GM23338 (cell line): Measurements from ENCODE around the gene TNRC18. TPM values are rescaled to one million over a fixed set of nuclear protein-coding genes. Genes with fewer than 3 reads are reported as not detected.

Experiments
- ATAC-seq: fragments of 200-7000 bp; cut with Tn5 transposase; 3 replicates; pipeline ENCODE4 v1.9.1; 2020
- DNase-seq: peaks from one replicate; pipeline ENCODE4 v3.0.0-alpha.2; 2015; ENCODE audit warnings: low spot score
- H2AFZ ChIP-seq: fragments of 200-600 bp; sonication (generic); 2 replicates; pipeline ENCODE4 v1.8.0; 2016; ENCODE audit warnings: antibody characterized with exemption, mild to moderate bottlenecking, moderate library complexity
- H3F3A ChIP-seq: fragments of 200-600 bp; sonication (generic); replicated peaks from 2 replicates; pipeline ENCODE4 v1.8.0; 2017; ENCODE audit warnings: antibody characterized with exemption, mixed run types, low read depth
- H3K27ac ChIP-seq: fragments of 200-600 bp; sonication (generic); 2 replicates; pipeline ENCODE4 v1.6.1; 2016; ENCODE audit warnings: low read depth
- H3K27me3 ChIP-seq: fragments of 200-600 bp; sonication (generic); 2 replicates; pipeline ENCODE4 v1.8.0; 2016; ENCODE audit warnings: mild to moderate bottlenecking, mixed run types, moderate library complexity; ENCODE audit not compliant: insufficient read depth
- H3K36me3 ChIP-seq: fragments of 200-600 bp; sonication (generic); 2 replicates; pipeline ENCODE4 v1.8.0; 2016; ENCODE audit warnings: mild to moderate bottlenecking; ENCODE audit not compliant: insufficient read depth
- H3K4me1 ChIP-seq: fragments of 200-600 bp; sonication (generic); 2 replicates; pipeline ENCODE4 v1.8.0; 2016; ENCODE audit warnings: mild to moderate bottlenecking, moderate library complexity; ENCODE audit not compliant: insufficient read depth
- H3K4me2 ChIP-seq: fragments of 200-600 bp; sonication (generic); 2 replicates; pipeline ENCODE4 v1.7.1; 2017; ENCODE audit warnings: mixed run types
- H3K4me3 ChIP-seq: fragments of 200-600 bp; sonication (generic); 2 replicates; pipeline ENCODE4 v1.6.1; 2016; ENCODE audit warnings: mixed run types
- H3K79me2 ChIP-seq: fragments of 200-600 bp; sonication (generic); replicated peaks from 2 replicates; pipeline ENCODE4 v1.8.0; 2017; ENCODE audit warnings: mild to moderate bottlenecking; ENCODE audit not compliant: insufficient read depth
- H3K9me2 ChIP-seq: fragments of 200-600 bp; sonication (generic); 2 replicates; pipeline ENCODE4 v1.8.0; 2017; ENCODE audit not compliant: insufficient read depth
- H4K20me1 ChIP-seq: fragments of 200-600 bp; sonication (generic); replicated peaks from 2 replicates; pipeline ENCODE4 v1.8.0; 2017; ENCODE audit warnings: mild to moderate bottlenecking; ENCODE audit not compliant: insufficient read depth
- H3K27ac Mint-ChIP-seq: 2 replicates; pipeline ENCODE4 v1.8.0; 2020; ENCODE audit warnings: inconsistent platforms, mild to moderate bottlenecking, moderate library complexity, mixed read lengths
- H3K27me3 Mint-ChIP-seq: 3 replicates; pipeline ENCODE4 v1.8.0; 2022; ENCODE audit warnings: low read depth, mild to moderate bottlenecking, moderate library complexity, mixed read lengths, inconsistent platforms; ENCODE audit not compliant: insufficient read depth, poor library complexity
- H3K36me3 Mint-ChIP-seq: 3 replicates; pipeline ENCODE4 v1.8.0; 2021; ENCODE audit warnings: low read depth, mild to moderate bottlenecking, inconsistent platforms, moderate library complexity, mixed read lengths
- H3K4me1 Mint-ChIP-seq: 3 replicates; pipeline ENCODE4 v1.8.0; 2020; ENCODE audit warnings: mild to moderate bottlenecking, inconsistent platforms, mixed read lengths
- H3K4me3 Mint-ChIP-seq: 3 replicates; pipeline ENCODE4 v1.8.0; 2021; ENCODE audit warnings: moderate library complexity, mild to moderate bottlenecking, inconsistent platforms, mixed read lengths
- H3K9me3 Mint-ChIP-seq: 3 replicates; pipeline ENCODE4 v1.8.0; 2020; ENCODE audit warnings: moderate library complexity, mild to moderate bottlenecking, inconsistent platforms, mixed read lengths
- CREB1 ChIP-seq: fragments of 250-450 bp; sonication (Bioruptor Pico); IDR thresholded peaks from 2 replicates; pipeline ENCODE4 v1.5.0; 2020; ENCODE audit warnings: low read depth, mild to moderate bottlenecking, moderate library complexity
- EZH2 ChIP-seq: fragments of 200-600 bp; sonication (generic); IDR thresholded peaks from one replicate; pipeline ENCODE4 v1.8.0; 2017; ENCODE audit warnings: antibody characterized with exemption, mild to moderate bottlenecking, low read depth; ENCODE audit not compliant: unreplicated experiment
- EZH2phosphoT487 ChIP-seq: fragments of 200-600 bp; sonication (generic); IDR thresholded peaks from one replicate; pipeline ENCODE4 v1.8.1; 2018; ENCODE audit warnings: antibody characterized with exemption; ENCODE audit not compliant: unreplicated experiment
- JUNB ChIP-seq: IDR thresholded peaks from one replicate; pipeline ENCODE4 v1.6.1; 2016; ENCODE audit warnings: antibody characterized with exemption; ENCODE audit not compliant: unreplicated experiment
- NANOG ChIP-seq: IDR thresholded peaks from 2 replicates; pipeline ENCODE4 v1.6.1; 2016; ENCODE audit warnings: antibody characterized with exemption, borderline replicate concordance
- POLR2AphosphoS5 ChIP-seq: IDR thresholded peaks from 2 replicates; pipeline ENCODE4 v1.6.1; 2016; ENCODE audit warnings: antibody characterized with exemption, low read depth
- STAT1 ChIP-seq: IDR thresholded peaks from one replicate; pipeline ENCODE4 v1.6.1; 2016; ENCODE audit warnings: antibody characterized with exemption; ENCODE audit not compliant: unreplicated experiment
- ZNF114 ChIP-seq: fragments of 250-450 bp; sonication (Bioruptor Pico); IDR thresholded peaks from 2 replicates; pipeline ENCODE4 v1.5.0; 2020; ENCODE audit warnings: mild to moderate bottlenecking, moderate library complexity
- ZNF331 ChIP-seq: fragments of 250-450 bp; sonication (Bioruptor Pico); IDR thresholded peaks from 2 replicates; pipeline ENCODE4 v1.5.0; 2020; ENCODE audit warnings: low read depth, mild to moderate bottlenecking, moderate library complexity
- polyA plus RNA-seq: library from polyadenylated mRNA; unstranded; fragments of >200 nt; fragmentation: Nextera tagmentation; extraction: Ambion mirVana; gene quantifications from 2 replicates; pipeline ENCODE4 v1.2.1, GENCODE V29; 2016
- total RNA-seq: library from RNA; depleted of rRNA; stranded (reverse); fragments of >200 nt; shearing (Covaris generic); gene quantifications from 2 replicates; pipeline ENCODE4 v1.2.3, GENCODE V29; 2014
- TF ChIP-seq, protein P1 (sequence below): IDR thresholded peaks from 2 replicates; pipeline ENCODE4 v1.6.1; 2016; ENCODE audit warnings: antibody characterized with exemption
- TF ChIP-seq, protein P2 (sequence below), 2 experiments: fragments of 200-600 bp in 1 of 2; sonication (generic) in 1 of 2; conservative IDR thresholded peaks; 2 replicates each; pipeline versions ENCODE4 v1.5.1 to v1.6.1; 2016 to 2017; ENCODE audit warnings: antibody characterized with exemption in 2 of 2, low read depth in 2 of 2, mild to moderate bottlenecking in 2 of 2, moderate library complexity in 1 of 2
- TF ChIP-seq, protein P3 (sequence below): fragments of 250-450 bp; sonication (Bioruptor Pico); IDR thresholded peaks from 2 replicates; pipeline ENCODE4 v1.5.0; 2020; ENCODE audit warnings: mild to moderate bottlenecking, moderate library complexity
- TF ChIP-seq, protein P4 (sequence below): IDR thresholded peaks from one replicate; pipeline ENCODE4 v1.6.1; 2018; ENCODE audit warnings: antibody characterized with exemption; ENCODE audit not compliant: unreplicated experiment

The TNRC18 gene
- total and polyA plus RNA-seq, 2 experiments from 2014 or later = 2.1 to 17.5 TPM

DNA sequence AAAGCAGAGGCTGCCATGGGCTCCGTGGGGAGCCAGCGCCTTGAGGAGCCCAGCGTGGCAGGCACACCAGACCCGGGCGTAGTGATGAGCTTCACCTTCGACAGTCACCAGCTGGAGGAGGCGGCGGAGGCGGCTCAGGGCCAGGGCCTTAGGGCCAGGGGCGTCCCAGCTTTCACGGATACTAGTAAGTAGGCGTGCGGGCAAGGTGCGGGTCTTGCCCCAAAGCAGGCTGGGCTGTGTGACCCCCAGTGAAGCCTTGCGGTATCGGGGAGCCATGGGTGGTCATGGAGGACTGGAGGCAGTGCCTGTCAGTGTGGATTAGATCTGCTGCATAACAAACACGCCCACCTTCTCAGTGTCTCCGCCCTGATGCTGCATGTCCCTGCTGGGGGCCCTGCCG, 135.8 kb downstream of the TNRC18 start:
- Mint-ChIP-seq H3K27ac (no peak overlapping the region), H3K27me3 (peaks cover 9% of the 10 kb centered on the region), H3K4me1 (no peaks in the 10 kb centered on the region), H3K9me3 (no peaks in the 10 kb centered on the region; the same call in 2 of the 3 replicates), H3K36me3 (no peaks in the 10 kb centered on the region), H3K4me3 (no peak overlapping the region)
- DNase-seq = no peak
- H3K27me3 ChIP-seq = peaks cover 15% of the 10 kb centered on the region
- H3K4me3 ChIP-seq = no peak overlapping the region
- H2AFZ ChIP-seq = no peak overlapping the region
- no peaks in the 10 kb centered on the region for H3K4me1 ChIP-seq
- TF ChIP-seq JUNB = no peak
- no peak for TF ChIP-seq CREB1
- TF ChIP-seq, protein P1, sequence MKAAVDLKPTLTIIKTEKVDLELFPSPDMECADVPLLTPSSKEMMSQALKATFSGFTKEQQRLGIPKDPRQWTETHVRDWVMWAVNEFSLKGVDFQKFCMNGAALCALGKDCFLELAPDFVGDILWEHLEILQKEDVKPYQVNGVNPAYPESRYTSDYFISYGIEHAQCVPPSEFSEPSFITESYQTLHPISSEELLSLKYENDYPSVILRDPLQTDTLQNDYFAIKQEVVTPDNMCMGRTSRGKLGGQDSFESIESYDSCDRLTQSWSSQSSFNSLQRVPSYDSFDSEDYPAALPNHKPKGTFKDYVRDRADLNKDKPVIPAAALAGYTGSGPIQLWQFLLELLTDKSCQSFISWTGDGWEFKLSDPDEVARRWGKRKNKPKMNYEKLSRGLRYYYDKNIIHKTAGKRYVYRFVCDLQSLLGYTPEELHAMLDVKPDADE = no peak
- TF ChIP-seq, protein P2, sequence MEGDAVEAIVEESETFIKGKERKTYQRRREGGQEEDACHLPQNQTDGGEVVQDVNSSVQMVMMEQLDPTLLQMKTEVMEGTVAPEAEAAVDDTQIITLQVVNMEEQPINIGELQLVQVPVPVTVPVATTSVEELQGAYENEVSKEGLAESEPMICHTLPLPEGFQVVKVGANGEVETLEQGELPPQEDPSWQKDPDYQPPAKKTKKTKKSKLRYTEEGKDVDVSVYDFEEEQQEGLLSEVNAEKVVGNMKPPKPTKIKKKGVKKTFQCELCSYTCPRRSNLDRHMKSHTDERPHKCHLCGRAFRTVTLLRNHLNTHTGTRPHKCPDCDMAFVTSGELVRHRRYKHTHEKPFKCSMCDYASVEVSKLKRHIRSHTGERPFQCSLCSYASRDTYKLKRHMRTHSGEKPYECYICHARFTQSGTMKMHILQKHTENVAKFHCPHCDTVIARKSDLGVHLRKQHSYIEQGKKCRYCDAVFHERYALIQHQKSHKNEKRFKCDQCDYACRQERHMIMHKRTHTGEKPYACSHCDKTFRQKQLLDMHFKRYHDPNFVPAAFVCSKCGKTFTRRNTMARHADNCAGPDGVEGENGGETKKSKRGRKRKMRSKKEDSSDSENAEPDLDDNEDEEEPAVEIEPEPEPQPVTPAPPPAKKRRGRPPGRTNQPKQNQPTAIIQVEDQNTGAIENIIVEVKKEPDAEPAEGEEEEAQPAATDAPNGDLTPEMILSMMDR (conservative IDR thresholded peaks at IDR 0.05; ENCODE audit: low read depth in 2 of 2) = no peak
- no peak for TF ChIP-seq POLR2AphosphoS5
- no peak for TF ChIP-seq EZH2
- TF ChIP-seq, protein P3, sequence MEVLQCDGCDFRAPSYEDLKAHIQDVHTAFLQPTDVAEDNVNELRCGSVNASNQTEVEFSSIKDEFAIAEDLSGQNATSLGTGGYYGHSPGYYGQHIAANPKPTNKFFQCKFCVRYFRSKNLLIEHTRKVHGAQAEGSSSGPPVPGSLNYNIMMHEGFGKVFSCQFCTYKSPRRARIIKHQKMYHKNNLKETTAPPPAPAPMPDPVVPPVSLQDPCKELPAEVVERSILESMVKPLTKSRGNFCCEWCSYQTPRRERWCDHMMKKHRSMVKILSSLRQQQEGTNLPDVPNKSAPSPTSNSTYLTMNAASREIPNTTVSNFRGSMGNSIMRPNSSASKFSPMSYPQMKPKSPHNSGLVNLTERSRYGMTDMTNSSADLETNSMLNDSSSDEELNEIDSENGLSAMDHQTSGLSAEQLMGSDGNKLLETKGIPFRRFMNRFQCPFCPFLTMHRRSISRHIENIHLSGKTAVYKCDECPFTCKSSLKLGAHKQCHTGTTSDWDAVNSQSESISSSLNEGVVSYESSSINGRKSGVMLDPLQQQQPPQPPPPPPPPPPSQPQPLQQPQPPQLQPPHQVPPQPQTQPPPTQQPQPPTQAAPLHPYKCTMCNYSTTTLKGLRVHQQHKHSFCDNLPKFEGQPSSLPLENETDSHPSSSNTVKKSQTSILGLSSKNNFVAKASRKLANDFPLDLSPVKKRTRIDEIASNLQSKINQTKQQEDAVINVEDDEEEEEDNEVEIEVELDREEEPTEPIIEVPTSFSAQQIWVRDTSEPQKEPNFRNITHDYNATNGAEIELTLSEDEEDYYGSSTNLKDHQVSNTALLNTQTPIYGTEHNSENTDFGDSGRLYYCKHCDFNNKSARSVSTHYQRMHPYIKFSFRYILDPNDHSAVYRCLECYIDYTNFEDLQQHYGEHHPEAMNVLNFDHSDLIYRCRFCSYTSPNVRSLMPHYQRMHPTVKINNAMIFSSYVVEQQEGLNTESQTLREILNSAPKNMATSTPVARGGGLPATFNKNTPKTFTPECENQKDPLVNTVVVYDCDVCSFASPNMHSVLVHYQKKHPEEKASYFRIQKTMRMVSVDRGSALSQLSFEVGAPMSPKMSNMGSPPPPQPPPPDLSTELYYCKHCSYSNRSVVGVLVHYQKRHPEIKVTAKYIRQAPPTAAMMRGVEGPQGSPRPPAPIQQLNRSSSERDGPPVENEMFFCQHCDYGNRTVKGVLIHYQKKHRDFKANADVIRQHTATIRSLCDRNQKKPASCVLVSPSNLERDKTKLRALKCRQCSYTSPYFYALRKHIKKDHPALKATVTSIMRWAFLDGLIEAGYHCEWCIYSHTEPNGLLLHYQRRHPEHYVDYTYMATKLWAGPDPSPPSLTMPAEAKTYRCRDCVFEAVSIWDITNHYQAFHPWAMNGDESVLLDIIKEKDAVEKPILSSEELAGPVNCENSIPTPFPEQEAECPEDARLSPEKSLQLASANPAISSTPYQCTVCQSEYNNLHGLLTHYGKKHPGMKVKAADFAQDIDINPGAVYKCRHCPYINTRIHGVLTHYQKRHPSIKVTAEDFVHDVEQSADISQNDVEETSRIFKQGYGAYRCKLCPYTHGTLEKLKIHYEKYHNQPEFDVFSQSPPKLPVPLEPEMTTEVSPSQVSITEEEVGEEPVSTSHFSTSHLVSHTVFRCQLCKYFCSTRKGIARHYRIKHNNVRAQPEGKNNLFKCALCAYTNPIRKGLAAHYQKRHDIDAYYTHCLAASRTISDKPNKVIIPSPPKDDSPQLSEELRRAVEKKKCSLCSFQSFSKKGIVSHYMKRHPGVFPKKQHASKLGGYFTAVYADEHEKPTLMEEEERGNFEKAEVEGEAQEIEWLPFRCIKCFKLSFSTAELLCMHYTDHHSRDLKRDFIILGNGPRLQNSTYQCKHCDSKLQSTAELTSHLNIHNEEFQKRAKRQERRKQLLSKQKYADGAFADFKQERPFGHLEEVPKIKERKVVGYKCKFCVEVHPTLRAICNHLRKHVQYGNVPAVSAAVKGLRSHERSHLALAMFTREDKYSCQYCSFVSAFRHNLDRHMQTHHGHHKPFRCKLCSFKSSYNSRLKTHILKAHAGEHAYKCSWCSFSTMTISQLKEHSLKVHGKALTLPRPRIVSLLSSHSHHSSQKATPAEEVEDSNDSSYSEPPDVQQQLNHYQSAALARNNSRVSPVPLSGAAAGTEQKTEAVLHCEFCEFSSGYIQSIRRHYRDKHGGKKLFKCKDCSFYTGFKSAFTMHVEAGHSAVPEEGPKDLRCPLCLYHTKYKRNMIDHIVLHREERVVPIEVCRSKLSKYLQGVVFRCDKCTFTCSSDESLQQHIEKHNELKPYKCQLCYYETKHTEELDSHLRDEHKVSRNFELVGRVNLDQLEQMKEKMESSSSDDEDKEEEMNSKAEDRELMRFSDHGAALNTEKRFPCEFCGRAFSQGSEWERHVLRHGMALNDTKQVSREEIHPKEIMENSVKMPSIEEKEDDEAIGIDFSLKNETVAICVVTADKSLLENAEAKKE (CRISPR knock-in tag) = no peak
- no peak for TF ChIP-seq ZNF114 (CRISPR knock-in tag)
- no peak for TF ChIP-seq ZNF331
- TF ChIP-seq, protein P4, sequence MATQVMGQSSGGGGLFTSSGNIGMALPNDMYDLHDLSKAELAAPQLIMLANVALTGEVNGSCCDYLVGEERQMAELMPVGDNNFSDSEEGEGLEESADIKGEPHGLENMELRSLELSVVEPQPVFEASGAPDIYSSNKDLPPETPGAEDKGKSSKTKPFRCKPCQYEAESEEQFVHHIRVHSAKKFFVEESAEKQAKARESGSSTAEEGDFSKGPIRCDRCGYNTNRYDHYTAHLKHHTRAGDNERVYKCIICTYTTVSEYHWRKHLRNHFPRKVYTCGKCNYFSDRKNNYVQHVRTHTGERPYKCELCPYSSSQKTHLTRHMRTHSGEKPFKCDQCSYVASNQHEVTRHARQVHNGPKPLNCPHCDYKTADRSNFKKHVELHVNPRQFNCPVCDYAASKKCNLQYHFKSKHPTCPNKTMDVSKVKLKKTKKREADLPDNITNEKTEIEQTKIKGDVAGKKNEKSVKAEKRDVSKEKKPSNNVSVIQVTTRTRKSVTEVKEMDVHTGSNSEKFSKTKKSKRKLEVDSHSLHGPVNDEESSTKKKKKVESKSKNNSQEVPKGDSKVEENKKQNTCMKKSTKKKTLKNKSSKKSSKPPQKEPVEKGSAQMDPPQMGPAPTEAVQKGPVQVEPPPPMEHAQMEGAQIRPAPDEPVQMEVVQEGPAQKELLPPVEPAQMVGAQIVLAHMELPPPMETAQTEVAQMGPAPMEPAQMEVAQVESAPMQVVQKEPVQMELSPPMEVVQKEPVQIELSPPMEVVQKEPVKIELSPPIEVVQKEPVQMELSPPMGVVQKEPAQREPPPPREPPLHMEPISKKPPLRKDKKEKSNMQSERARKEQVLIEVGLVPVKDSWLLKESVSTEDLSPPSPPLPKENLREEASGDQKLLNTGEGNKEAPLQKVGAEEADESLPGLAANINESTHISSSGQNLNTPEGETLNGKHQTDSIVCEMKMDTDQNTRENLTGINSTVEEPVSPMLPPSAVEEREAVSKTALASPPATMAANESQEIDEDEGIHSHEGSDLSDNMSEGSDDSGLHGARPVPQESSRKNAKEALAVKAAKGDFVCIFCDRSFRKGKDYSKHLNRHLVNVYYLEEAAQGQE = no peak
- no peak for TF ChIP-seq NANOG
- no peak for TF ChIP-seq EZH2phosphoT487
- no peak for TF ChIP-seq STAT1
- no peaks in the 10 kb centered on the region for H3F3A ChIP-seq
- no peaks in the 10 kb centered on the region for H3K9me2 ChIP-seq
- no peak overlapping the region for H3K27ac ChIP-seq
- ATAC-seq = no peak
- no peaks in the 10 kb centered on the region for H3K36me3 ChIP-seq
- H3K4me2 ChIP-seq = no peak overlapping the region
- no peaks in the 10 kb centered on the region for H4K20me1 ChIP-seq
- no peaks in the 10 kb centered on the region for H3K79me2 ChIP-seq
